NB4 (cell line): ENCODE measurements around the gene KIF24.

ENCODE experiments used
- MYC ChIP-seq: IDR thresholded peaks from 2 replicates; pipeline ENCODE4 v1.6.1; 2011; ENCODE audit warnings: low read depth, low read length
- POLR2A ChIP-seq: IDR thresholded peaks from 2 replicates; pipeline ENCODE4 v1.6.1; 2011; ENCODE audit warnings: mild to moderate bottlenecking; ENCODE audit not compliant: insufficient read length; ENCODE audit errors: extremely low read depth
- TF ChIP-seq, protein P1 (sequence below): IDR thresholded peaks from one replicate; pipeline ENCODE4 v1.5.1; 2012; ENCODE audit warnings: low read depth, low read length

DNA sequence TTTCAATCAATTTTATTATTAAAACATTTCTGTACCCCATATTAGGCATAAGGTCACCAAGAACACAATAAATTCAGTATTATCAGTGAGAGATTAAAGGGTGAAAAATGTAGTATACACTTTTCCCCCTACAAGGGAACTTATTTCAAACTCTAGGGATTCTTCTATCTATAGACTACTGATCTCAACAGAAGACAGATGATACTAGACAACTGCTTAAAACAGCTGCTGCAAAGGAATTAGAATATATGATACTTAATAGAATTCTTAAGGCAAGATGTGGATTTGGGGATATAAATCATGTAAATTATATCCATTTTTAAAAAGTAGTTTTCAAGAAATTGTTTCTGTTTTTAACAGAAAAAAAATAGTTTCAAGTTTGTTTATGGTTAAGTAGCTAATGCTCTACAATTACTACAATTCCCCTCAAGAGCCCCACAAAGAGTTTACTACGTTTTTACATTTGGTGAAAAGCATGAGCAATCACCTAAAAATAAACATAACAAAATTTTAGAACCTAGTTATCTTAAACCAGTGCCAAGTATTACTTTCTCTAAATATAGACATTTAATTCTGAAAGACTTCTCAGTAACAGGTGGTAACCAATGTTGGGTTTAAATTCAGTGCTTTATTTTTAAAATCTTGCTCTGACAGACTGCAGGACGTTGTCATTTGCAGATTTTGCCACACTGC, 6.0 kb downstream of the KIF24 start:
- TF ChIP-seq, protein P1, sequence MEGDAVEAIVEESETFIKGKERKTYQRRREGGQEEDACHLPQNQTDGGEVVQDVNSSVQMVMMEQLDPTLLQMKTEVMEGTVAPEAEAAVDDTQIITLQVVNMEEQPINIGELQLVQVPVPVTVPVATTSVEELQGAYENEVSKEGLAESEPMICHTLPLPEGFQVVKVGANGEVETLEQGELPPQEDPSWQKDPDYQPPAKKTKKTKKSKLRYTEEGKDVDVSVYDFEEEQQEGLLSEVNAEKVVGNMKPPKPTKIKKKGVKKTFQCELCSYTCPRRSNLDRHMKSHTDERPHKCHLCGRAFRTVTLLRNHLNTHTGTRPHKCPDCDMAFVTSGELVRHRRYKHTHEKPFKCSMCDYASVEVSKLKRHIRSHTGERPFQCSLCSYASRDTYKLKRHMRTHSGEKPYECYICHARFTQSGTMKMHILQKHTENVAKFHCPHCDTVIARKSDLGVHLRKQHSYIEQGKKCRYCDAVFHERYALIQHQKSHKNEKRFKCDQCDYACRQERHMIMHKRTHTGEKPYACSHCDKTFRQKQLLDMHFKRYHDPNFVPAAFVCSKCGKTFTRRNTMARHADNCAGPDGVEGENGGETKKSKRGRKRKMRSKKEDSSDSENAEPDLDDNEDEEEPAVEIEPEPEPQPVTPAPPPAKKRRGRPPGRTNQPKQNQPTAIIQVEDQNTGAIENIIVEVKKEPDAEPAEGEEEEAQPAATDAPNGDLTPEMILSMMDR: no peak
- no peak for TF ChIP-seq POLR2A
- TF ChIP-seq MYC: no peak
